OCI-M2 (cell line): Measurements from ENCODE around the gene NLGN1.

Experiments
- DNase-seq: peaks from one replicate; lab custom pipeline; 2025; ENCODE audit not compliant: unreplicated experiment; lab: John Stamatoyannopoulos, UW

Gene NLGN1

DNA sequence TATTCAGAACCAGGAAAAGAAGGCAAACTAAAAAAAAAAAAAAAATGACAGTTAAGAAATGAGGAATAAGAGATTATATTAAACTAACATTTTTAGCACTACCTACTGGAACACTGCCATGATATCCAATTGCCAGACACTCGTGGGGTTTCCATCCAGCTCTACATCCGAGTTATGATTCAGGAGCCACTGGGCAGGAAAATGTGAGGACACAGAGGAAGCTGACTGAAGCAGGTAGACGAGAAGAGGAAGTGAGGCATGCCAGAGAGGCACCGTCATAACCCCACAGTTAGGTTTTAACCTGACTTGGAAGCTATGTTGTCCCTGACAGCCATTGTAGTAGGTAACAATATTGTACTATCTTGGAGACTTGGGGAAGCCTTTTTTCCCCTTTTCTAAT is 495.0 kb downstream of the NLGN1 start:
- DNase-seq: no peak

GRCh38 chr3:173893066-173893465 is 495.5 kb downstream of the NLGN1 start:
- DNase-seq: no peak

DNA sequence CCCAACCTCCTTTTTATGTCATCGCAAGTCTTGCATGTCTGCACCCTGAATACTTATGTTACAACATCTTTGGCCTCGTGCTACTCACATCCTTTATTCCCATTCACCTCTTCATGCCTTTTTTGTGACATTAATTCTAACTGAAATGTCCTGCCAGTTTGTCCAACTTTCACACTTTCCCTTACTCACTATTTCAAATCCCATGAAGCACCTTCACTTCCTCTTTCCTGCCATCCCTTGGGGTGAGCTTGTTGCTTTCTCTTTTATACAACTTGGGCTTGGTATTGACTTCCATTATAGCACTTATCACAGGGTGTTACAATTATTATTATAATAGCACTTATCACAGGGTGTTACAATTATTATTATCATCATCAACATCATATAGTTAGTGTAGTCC is 496.3 kb downstream of the NLGN1 start:
- DNase-seq: no peak

- DNase-seq: no peak
Observed at GRCh38 chr3:173897631-173898030, 500.1 kb downstream of the NLGN1 start.

DNA sequence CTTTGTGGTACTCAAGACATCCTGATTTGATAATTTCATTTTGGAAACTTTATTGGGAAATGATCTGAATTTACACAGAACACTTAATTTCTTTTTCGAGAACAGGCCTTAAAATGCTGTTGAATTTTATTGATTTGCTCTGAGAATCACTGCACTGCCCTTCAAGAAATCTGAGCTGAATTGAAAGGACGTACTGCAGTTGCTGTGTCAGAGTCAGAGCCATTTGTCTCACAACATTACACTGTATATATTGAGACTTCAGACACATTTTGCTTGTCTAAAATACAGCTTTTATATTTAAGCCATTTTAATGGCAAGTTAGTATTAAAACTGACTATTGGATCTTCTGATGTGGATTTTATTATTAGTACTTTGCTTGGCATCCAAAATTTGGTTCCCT is 504.1 kb downstream of the NLGN1 start:
- DNase-seq: no peak

GRCh38 chr3:173902401-173902800 is 504.9 kb downstream of the NLGN1 start:
- no peak for DNase-seq

GRCh38 chr3:173902871-173903270 is 505.3 kb downstream of the NLGN1 start:
- no peak for DNase-seq

GRCh38 chr3:173905381-173905780 is 507.8 kb downstream of the NLGN1 start:
- DNase-seq: no peak

DNA sequence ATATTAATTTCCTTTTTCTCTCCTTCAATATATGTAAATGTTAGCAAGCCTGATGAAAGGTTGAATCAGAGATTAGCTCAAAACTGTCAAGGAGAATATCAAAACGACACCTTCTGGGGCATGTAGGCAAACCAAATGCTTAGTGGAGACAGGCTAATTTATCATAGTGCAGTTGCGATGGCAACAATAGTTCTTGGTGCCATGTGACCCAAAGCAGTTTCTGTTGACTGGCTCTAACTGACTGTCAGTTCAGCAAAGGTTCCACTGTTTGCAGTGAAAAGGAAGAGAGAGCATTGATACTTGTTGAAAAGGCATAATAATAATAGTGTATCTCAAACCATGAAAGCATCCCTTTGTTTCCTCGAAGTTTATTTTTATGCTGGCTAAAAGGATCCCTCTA is 513.9 kb downstream of the NLGN1 start:
- DNase-seq: no peak

- DNase-seq: no peak
Observed at GRCh38 chr3:173912126-173912525, 514.6 kb downstream of the NLGN1 start.

DNA sequence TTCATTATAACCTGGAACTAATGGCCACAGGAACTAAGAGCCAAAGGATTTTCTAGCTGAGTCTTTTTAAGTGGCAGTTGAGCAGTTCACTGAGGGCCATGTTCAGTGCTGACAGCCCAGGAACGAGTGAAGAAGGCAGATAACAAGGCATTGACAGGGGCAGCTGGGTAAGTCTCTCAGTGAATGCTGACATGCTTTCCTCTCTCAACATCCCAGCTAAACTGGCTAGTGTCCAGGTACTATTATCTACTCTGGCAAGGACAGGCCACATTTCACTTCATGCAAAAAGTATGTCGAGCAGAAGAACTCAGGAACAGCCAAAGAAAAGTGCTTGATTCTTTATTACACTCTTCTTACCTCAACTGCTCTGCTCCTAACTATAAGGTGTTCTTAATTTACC is 515.9 kb downstream of the NLGN1 start:
- DNase-seq: no peak

DNA sequence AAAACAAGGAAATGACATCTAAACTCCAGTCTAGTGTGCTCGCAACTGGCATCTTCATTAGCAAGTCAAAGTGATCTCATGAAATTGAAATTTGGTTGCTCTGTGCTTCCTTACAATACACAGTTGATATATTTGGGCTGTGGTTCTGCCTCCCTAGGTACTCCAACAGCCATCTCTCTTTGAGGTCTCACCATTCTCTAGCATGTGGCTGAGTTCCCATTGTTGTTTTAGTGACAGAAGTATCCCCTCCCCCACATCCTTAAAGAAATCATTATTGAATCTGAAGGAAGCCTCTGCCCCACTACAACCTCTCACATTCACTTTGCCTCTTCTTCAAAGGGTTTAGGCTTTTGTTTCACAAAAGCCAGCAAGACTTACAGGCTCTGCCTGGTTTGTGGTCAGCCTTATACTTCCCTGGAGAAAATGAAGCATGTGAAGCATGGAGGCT is 516.5 kb downstream of the NLGN1 start:
- DNase-seq: no peak

DNA sequence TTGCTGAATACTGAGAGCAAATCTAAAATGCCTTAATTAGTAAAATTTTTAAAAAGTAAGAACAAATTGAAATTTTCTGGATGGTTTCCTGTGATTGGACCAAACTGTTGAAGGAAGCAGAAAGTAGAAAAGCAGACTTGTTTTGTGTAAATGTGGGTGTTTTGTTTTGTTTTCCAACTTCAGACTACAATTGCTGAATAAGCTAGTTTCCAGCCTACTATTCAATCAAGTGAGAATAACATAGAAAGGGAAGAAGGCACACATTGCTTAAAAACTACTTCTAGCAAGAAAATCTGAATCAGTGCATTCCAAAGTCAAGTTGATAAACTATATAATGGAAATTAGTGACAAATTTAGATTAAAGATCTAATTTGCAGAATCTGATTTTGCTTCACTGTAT is 519.3 kb downstream of the NLGN1 start:
- no peak for DNase-seq

DNA sequence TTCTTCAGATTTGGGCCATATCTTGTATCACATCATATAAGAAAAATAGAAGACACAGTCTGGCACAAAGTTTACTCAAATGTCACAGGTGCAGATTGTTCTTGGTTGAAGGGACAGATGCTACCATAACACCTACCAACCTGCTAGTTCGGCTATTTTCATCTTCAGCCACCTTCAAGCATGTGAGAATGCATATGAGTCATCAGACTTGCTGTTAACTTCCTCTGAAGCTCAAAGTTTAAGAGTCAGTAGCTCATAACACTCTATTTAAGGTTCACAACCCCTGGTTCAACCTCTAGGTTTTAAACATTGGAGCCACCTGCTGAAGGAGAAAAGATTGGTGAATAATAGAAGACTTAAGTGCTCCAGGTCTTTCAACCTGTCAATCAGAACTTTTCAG is 522.8 kb downstream of the NLGN1 start:
- no peak for DNase-seq

GRCh38 chr3:173921732-173922131 is 524.2 kb downstream of the NLGN1 start:
- no peak for DNase-seq

GRCh38 chr3:173923204-173923603 is 525.7 kb downstream of the NLGN1 start:
- no peak for DNase-seq

DNA sequence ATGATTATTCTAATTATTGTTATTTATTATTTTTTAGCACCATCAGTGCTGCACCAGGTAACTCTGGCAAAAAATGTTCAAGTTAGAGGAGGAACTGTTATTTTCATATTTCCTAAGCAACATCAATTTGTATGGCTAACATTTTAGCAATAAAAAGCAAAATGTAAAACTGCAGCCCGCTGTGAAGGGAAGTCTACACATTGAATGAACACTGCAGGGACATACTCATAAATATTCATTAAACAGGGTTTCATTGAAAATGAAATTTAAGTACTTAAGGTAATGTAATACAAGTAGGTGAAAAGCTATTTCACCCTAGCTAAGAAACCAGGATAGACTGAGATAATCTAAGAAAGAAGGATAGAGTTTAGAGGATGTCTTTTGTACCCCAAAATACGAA is 532.7 kb downstream of the NLGN1 start:
- no peak for DNase-seq

GRCh38 chr3:173932624-173933023 is 535.1 kb downstream of the NLGN1 start:
- DNase-seq: no peak

DNA sequence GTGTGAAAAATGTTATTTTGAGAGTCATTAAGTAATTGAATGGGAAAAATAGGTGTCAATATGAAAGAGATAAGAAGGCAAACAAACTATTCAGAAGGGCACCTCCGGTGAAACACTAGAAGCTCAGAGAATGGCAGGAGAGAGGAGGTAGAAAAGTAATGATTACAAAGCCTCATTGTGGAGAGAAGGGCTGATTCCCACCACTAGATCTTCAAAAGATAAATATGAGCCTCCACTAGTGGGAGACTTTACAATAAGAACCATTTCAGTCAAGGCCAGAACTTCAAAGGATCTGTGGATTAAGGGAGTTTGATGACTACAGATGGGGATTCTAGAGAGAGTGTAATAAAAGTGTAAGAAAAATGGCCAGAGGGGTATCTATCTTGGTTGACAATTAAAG is 535.6 kb downstream of the NLGN1 start:
- DNase-seq: no peak

GRCh38 chr3:173936316-173936715 is 538.8 kb downstream of the NLGN1 start:
- DNase-seq: no peak

GRCh38 chr3:173938159-173938558 is 540.6 kb downstream of the NLGN1 start:
- DNase-seq: no peak

DNA sequence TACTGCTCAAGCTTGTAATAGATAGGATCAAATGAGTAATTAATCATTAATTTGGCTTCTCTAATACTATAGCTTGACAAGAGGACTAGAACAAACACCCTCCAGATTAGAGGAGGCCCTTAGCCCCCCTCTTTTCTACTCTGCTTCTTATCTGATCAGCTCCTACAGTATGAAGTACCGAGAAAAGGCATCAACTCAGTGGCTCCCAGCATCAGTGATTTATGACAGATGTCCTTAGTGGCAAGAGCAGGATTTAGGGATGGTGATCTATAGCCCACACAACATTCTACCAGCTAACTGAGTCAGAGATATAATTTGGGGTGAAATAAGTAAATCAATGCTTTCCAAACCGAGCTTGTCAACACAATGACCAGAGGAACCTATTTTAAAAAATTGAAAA is 541.1 kb downstream of the NLGN1 start:
- DNase-seq: no peak

DNA sequence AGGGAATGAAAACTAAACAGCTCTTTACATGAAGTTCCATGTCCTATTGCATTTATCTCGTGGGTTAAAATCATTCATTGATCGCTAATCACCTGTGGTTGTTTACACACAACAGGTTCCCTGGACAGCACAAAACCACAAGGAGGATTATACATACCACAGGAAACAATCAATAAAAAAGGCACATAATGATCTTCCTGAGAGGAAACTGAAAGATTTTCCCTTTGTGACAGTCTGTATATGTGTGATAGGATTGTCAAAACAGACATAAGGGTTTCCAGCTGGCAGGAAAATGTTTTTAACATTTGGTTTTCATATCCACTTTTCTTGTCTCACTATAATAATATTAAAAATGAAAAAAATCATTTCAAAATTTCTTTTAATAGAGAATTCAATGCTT is 541.8 kb downstream of the NLGN1 start:
- DNase-seq: no peak

DNA sequence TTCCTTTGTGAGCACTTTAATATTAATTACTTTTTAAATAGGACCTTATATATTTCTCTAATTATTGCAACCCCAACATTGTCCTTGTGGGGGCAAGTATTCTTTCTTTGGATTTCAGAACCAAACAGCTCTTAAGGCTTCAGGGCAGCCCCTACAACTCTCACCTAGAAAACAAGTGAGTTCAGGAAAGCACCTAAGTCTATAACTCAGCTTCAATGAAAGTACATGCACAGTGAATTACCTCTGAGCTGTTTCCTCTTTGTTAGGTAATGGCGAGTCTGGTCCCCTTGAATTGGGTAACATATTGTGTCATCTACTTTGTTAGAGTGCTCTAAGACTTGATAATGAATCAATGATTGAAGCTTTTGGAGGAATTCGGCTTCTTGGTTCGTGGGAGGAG is 545.7 kb downstream of the NLGN1 start:
- no peak for DNase-seq
